Pancreas (tissue), 10 donors: ENCODE measurements around the gene ADK. TPM values are rescaled to one million over a fixed set of nuclear protein-coding genes. Genes with fewer than 3 reads are reported as not detected.

Source experiments
- ATAC-seq, 4 donors: fragments of 200-7000 bp; cut with Tn5 transposase; one replicate each; pipeline versions ENCODE4 v1.8.0 to v1.9.1; 2020; ENCODE audit warnings: mild to moderate bottlenecking in 4 of 4, moderate library complexity in 4 of 4
- DNase-seq, 6 donors: peaks; one replicate each; pipeline ENCODE4 v3.0.0-alpha.2; 2020
- FAIRE-seq: peaks from 2 replicates; lab custom pipeline; 2012; peaks lifted over from hg19 to GRCh38; lab: Jason Lieb, UNC
- H3K27ac ChIP-seq, 4 donors: fragments of 200-600 bp; sonication (generic); 1 replicate in 3 of 4; 2 replicates in 1 of 4; pipeline versions ENCODE4 v1.5.0 to v1.8.0; 2020
- H3K27me3 ChIP-seq, 4 donors: fragments of 200-600 bp; one replicate each; pipeline ENCODE4 v1.8.0; 2021
- H3K36me3 ChIP-seq, 3 donors: fragments of 200-600 bp; sonication (generic) in 1 of 3; one replicate each; pipeline versions ENCODE4 v1.5.0 to v1.8.0; 2020 to 2021
- H3K4me1 ChIP-seq, 3 donors: fragments of 200-600 bp; one replicate each; pipeline ENCODE4 v1.8.0; 2021
- H3K4me3 ChIP-seq, 4 donors: fragments of 200-600 bp; sonication (generic) in 2 of 4; one replicate each; pipeline versions ENCODE4 v1.5.0 to v1.8.0; 2020 to 2021
- H3K9me3 ChIP-seq, 4 donors: fragments of 200-600 bp; one replicate each; pipeline ENCODE4 v1.8.0; 2021
- CTCF ChIP-seq, 4 donors: fragments of 200-600 bp; sonication (generic) in 3 of 4; IDR thresholded peaks; one replicate each; pipeline versions ENCODE4 v1.5.0 to v1.8.0; 2021; ENCODE audit warnings: antibody characterized with exemption in 4 of 4
- WGBS, 2 donors: extraction: QIAGEN DNeasy Blood & Tissue Kit; methylation state at CpG; one replicate each; pipeline ENCODE4 v1.1.7; 2013; 5-methylcytosine and 5-hydroxymethylcytosine counted together
- intact Hi-C, 3 donors: fragments of 100-400 bp; cut with DNase I; formaldehyde crosslinking; loops; one replicate each; pipeline versions ENCODE4 v1.11.1 to v1.14.2; 2022
- polyA plus RNA-seq, 2 donors: library from polyadenylated mRNA; stranded (reverse); fragments of 200-250 nt; gene quantifications; one replicate each; pipeline ENCODE4 v1.2.3, GENCODE V29; 2013
- total RNA-seq, 6 donors: library from RNA; stranded (reverse); fragmentation: NEBNext Ultra II Directional in 4 of 6; extraction: Animal tissue kit (Norgen Biotek cat#: 25700) in 4 of 6; gene quantifications; one replicate each; pipeline versions ENCODE4 v1.2.1 to v1.2.4, GENCODE V29; 2021 to 2023
- donor health status: healthy with polysubstance abuse.
- donor health status: DM: no; HTN: no; CAD: no; lungs with moderate emphysema.
- donor health status: DM: no; HTN: no; CAD: no.
- donor health status: control.
- donor health status: control.
- donor health status: Bipolar disorder and iron deficiency.
- donor health status: DM: yes; HTN: yes; CAD: no.
- donor health status: DM: no; HTN: no; CAD: no.
- donor health status: DM: no; HTN: no; CAD: no.
- donor health status: DM: yes; HTN: yes; CAD: no.

ADK gene
- total and polyA plus RNA-seq, 8 donors, result 6.5 to 17.3 (median 13.4) TPM

DNA sequence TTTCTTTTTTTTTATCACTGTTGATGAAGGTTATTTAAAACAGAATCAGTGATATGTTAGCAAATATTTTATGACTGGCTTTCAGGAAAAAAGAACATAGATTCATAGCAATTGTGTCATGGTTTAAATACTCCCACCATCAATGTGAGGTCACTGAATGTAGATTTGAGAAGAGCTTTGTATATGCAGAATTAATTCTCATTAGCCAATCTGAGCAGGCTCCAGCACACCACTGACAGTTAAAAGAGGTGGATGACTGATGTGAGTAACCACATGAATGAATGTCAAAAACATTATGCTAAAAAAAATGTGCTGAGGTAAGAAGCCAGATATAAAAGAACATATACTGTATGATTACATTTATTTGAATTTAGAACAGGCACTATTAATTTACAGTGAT, 500.5 kb downstream of the ADK start:
- no peak overlapping the region for H3K4me3 ChIP-seq
- ATAC-seq (no peak), DNase-seq (no peak), FAIRE-seq (no peak)
- intact Hi-C loops, result no loop called here
- H3K4me1 ChIP-seq, result no peaks in the 10 kb centered on the region
- TF ChIP-seq CTCF (IDR thresholded peaks at IDR 0.05), result no peak
- no peaks in the 10 kb centered on the region for H3K9me3 ChIP-seq
- H3K27me3 ChIP-seq, result no peaks in the 10 kb centered on the region
- H3K36me3 ChIP-seq, result no peaks in the 10 kb centered on the region
- no peak overlapping the region for H3K27ac ChIP-seq

DNA sequence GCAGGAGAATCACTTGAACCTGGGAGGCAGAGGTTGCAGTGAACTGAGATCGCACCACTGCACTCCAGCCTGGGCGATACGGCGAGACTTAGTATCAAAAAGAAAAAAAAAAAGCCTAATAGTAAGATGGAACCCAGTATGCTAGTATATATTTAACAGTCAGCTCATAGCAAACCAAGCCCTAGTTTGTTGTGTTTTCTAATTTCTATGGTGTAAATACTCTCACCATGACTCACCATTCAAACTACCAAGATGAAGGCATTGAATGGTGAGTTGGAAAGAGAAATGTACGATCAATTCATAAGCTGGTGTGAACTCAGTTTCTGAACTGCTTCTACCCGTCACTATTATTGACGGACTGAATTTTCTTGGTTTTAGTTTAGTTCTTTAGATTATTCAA, 501.6 kb downstream of the ADK start:
- no peak for ATAC-seq
- WGBS, 2 donors, result 99% methylated on average over 7 of the region's 7 CpGs

DNA sequence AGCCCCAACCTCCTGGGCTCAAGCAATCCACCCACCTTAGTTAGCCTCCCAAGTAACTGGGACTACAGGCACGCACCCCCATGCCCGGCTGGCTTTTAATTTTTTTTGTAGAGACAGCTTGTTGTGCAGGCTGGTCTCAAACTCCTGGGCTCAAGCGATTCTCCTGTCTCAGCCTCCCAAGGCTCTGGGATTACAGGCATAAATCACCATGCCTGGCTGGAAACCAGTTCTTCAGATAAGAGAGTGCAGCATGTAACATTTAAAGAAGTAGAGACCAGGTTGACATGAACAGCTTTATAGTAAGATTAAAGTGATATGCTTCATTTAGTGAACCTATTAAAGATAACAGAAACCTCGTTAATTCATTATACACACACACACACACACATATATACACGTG, 507.5 kb downstream of the ADK start:
- H3K27me3 ChIP-seq, result no peaks in the 10 kb centered on the region
- WGBS, 2 donors, result 75 to 77% methylated on average over 5 of the region's 5 CpGs
- H3K36me3 ChIP-seq, result no peaks in the 10 kb centered on the region
- FAIRE-seq, result no peak
- H3K4me3 ChIP-seq, result no peak overlapping the region
- H3K4me1 ChIP-seq, result no peaks in the 10 kb centered on the region
- no peaks in the 10 kb centered on the region for H3K9me3 ChIP-seq
- H3K27ac ChIP-seq, result no peak overlapping the region
- TF ChIP-seq CTCF (IDR thresholded peaks at IDR 0.05), result no peak
- intact Hi-C loops, result no loop called here
- ATAC-seq, result no peak
- no peak for DNase-seq

More for the DNA sequence above, 501.6 kb downstream of the ADK start:
- no peak overlapping the region for H3K27ac ChIP-seq
- H3K9me3 ChIP-seq, result no peaks in the 10 kb centered on the region
- DNase-seq, result no peak
- no peak for FAIRE-seq
- H3K36me3 ChIP-seq, result no peaks in the 10 kb centered on the region
- H3K4me1 ChIP-seq, result no peaks in the 10 kb centered on the region
- no peaks in the 10 kb centered on the region for H3K27me3 ChIP-seq
- no peak overlapping the region for H3K4me3 ChIP-seq
- TF ChIP-seq CTCF (IDR thresholded peaks at IDR 0.05), result no peak
- intact Hi-C loops, result no loop called here

- Histone ChIP-seq H3K4me3 (no peak overlapping the region), H3K27me3 (no peaks in the 10 kb centered on the region), H3K9me3 (no peaks in the 10 kb centered on the region), H3K4me1 (no peaks in the 10 kb centered on the region), H3K27ac (no peak overlapping the region), H3K36me3 (no peaks in the 10 kb centered on the region)
- intact Hi-C loops, result no loop called here
- TF ChIP-seq CTCF (IDR thresholded peaks at IDR 0.05), result no peak
- FAIRE-seq (no peak), DNase-seq (no peak), ATAC-seq (no peak)
- WGBS, 2 donors, result 96% methylated on average over 3 of the region's 3 CpGs
Observed at GRCh38 chr10:74662635-74663034, 511.6 kb downstream of the ADK start.

DNA sequence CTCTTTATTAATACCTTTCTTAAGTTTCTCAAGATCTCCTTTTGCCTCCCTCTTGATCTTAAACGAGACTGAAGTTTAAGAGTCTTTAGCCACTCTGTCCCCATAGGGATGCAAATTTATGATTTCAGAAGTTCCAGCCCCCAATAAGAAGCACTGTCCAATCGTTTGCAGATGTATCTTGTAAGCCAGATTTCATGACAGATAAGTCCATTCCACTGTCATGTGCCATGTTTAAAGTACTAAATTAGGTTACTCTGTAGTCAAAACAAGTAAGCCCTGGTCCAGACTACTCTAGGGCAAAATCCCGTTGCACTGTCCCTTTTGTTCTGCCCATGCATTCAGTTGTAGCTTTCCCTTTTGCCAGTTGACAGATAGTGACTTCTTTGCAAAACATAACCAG, 518.2 kb downstream of the ADK start:
- Histone ChIP-seq H3K9me3 (no peaks in the 10 kb centered on the region), H3K4me1 (no peaks in the 10 kb centered on the region), H3K27me3 (no peaks in the 10 kb centered on the region), H3K36me3 (no peaks in the 10 kb centered on the region), H3K27ac (no peak overlapping the region), H3K4me3 (no peak overlapping the region)
- no peak for TF ChIP-seq CTCF (IDR thresholded peaks at IDR 0.05)
- FAIRE-seq (no peak), ATAC-seq (no peak), DNase-seq (no peak)
- intact Hi-C loops, result no loop called here
- 74 to 85% methylated on average over 3 of the region's 3 CpGs for WGBS, 2 donors
